HUDEP-2 (cell line): ENCODE data around the gene CHRNA7.
"Not testable (repeated sequence)": the region's sequence is repeated elsewhere in the genome, so short reads cannot be mapped to it uniquely, and the experiment has no call there.

Experiments used
- DNase-seq, 76 experiments: peaks; one replicate each; lab custom pipeline; 2025; ENCODE audit not compliant: unreplicated experiment in 76 of 76; lab: John Stamatoyannopoulos, UW

CHRNA7 gene

DNA sequence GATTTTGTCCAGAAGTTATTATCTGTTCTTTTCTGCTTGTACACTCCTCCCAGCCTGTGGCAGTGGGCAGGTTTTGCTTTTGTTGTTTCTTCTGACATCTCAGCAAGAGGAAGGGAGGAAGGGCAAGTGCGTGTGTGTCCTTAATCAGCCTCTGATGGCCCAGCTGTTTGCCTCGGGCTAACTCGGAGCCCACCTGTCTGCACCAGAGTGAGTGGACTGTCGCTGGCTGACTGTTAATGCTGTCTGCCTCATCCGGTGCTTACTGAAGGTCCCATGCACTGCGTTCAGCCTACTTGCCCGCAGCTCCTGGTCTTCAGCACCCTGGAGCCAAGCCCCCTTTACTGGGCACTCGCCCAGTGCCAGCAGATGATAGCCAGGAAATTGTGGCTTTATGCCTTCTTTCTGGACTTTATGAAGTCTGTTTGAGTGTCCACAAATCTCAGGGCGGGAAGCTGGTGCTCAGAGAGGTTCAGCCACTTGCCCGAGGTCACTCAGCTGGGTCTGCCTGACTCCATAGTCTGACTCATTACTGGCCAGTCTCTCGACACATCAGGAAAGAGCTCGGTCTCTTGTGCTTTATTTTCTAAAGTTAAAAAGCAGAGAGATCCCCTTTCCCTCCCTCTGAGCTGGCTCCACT is 89.5 kb downstream of the CHRNA7 start:
- no peak for DNase-seq

- DNase-seq, result no peak
Measured at GRCh38 chr15:32120577-32121383, 90.5 kb downstream of the CHRNA7 start.

DNA sequence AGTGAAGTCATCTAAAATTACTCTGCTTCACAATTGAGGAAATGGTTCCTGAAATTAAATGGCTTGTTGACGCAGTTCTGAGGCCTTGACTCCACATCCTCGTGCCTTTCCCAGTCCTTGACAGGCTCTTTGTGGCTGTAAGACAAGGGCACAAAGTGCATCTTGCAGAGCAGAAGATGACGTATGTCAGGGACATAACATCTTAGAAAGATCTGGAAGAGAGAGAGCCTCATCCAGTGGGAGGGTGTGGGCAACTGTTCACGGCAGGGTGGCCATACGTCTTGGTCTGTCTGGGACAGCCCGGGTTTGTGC is 91.0 kb downstream of the CHRNA7 start:
- no peak for DNase-seq

GRCh38 chr15:32122013-32122412 is 91.7 kb downstream of the CHRNA7 start:
- no peak for DNase-seq

DNA sequence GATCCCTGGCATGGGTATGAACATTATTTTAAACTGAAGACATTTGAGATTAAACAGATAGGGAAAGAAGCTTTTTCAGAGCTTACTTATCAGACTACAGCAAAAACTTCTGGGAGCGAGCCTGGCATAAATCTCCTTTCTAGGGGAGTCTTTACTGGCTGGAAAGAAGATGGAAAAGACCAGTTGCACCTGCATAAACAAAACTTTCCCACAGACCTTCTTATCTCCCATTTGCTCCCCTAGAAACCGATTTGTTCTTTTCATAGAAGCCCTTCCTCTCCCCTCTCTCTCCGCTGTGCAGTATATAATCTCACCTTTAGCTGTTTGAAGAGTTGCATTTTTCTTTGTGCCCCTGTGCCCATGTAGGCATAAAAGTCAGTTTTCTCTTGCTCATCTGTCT is 93.2 kb downstream of the CHRNA7 start:
- no peak for DNase-seq

- no peak for DNase-seq
Measured at GRCh38 chr15:32124726-32125125, 94.4 kb downstream of the CHRNA7 start.

GRCh38 chr15:32125595-32125994 is 95.3 kb downstream of the CHRNA7 start:
- DNase-seq, result no peak

- DNase-seq, result no peak
Measured at GRCh38 chr15:32129815-32130214, 99.5 kb downstream of the CHRNA7 start.

- no peak for DNase-seq
Measured at GRCh38 chr15:32130823-32131222, 100.5 kb downstream of the CHRNA7 start.

GRCh38 chr15:32131803-32132202 is 101.5 kb downstream of the CHRNA7 start:
- no peak for DNase-seq

DNA sequence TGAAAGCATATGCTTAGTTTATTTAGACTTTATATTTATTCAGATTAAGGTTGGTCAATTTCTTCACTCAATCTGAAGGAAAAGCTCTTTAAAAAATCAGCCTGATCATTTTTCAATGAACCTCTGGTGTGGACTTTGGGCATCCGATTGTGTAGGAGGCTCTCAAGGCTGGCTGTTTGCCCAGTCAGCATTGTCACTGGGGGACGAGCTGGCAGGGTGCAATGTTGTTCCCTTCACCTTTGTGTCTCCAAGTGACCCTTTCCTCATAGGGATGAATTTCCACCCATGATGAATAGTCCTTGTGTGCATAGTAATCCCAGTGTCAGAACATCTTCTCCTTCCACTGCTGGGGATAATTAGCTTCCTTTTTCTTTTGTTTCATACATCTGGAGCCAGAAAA is 102.5 kb downstream of the CHRNA7 start:
- DNase-seq, result no peak

- no peak for DNase-seq
Measured at GRCh38 chr15:32134842-32135241, 104.5 kb downstream of the CHRNA7 start.

DNA sequence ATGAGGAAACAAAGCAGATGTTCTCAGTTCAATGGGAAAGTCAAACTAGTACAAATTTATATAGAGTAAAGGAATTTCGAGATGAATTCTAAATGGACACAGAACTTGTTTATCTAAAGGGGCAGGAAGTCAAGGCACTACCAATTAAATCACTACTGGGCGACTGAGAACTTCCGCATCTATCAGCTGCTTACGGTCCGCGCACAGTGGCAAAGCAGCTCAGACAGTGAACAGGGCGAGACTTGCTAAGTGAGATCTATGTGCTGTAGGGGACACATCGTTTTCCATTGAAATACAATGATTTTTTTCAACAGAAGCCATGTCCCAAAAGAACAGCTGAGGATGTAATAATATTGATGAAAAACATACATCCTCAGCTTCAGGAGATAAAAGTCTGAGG is 105.0 kb downstream of the CHRNA7 start:
- DNase-seq, result no peak

DNA sequence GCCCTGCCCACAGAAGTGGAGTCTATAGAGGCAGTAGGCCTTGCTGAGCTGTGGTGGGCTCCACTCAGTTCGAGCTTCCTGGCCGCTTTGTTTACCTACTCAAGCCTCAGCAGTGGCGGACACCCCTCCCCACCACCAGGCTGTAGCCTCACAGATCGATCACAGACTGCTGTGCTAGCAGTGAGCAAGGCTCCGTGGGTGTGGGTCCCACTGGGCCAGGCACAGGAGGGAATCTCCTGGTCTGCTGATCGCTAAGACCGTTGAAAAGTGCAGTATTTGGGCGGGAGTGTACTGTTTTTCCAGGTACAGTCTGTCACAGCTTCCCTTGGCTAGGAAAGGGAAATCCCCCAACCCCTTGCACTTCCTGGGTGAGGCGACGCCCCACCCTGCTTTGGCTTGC is 115.2 kb downstream of the CHRNA7 start:
- DNase-seq, result not testable (repeated sequence)

DNA sequence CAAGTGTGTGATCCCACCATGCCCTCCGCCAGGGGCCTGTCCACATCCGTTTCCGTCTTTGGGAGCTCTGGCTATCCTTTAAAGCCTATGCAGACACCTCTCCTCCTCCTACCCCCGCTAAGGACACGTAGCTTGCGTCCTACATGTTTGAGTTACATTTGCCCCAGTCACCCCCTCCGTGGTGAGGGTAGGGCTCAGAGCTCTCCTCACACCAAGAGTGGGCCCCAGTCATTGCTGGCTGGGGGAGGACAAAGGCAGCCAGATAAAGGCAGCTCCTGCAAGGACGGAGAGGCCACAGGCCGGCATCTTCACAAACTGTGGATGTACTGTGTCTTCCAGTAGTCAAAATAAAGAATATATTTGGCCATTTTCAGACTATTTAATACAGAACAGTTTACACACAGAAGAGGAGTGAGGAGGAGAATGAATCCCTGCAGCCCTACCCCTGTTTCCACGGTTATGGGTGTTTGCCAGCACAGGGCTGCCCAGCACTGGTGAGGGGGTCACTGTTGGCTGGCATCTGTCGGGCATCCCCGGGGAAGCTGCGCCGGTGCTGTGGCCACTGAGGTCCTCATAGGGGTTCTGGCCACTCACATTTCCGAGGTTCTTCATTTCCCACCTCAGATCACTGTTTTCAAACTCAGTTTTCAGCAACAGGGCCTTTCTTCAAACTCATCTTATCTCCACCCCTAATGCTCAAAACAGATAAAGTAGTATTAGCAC is 118.7 kb downstream of the CHRNA7 start:
- DNase-seq, result no peak

DNA sequence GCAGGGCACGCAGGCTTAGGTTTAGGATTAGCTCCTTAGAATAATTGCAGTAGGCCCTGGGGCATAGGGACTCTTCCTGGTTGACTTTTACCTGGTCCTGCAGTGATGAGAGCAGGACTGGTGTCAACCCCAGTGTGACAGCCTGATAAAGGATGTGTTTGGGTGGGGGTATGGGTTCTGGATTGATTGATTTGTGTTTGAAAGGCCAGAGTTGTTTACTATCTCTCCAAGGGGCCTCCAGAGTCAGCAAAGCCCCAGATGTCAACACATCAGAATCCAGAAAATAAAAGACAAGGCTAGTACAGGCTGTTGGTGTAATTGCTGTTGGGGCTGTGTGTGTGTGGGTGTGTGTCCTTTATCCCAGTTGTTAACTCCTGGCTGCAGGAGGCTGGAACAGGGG is 122.3 kb downstream of the CHRNA7 start:
- no peak for DNase-seq

DNA sequence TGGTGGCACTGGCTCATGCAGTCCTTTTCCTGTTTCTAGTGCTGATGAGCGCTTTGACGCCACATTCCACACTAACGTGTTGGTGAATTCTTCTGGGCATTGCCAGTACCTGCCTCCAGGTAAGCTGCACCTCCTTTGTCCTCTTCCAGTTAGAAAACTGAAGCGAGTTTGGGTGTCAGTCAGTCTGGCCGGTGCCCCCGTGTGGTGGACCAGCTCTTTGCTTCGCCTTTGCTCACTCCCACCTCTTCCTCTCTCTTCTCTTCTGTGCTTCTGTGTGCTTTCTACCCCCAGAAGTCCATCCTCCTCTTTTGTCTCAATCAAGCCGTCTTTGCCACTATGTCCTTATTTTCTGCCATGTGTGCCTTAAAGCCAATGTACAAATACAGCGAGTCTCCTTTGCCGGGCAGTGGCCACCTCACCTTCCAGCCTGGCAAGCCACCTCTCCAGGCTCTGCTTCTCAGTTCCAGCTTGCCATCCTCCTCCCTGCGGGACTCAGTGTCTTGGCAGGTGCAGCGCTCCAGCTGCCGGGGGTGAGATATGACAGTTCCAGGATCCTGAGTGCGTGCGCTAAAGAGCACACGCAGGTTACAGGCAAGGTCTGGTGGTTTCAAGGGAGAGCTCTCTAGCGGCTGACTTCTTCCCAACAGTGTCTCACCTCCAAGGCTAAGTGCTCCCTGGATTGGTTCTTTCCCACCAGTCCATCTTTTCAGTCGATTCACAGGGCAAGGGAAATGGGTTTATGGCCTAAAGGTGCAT is 123.7 kb downstream of the CHRNA7 start:
- DNase-seq, result not testable (repeated sequence)

DNA sequence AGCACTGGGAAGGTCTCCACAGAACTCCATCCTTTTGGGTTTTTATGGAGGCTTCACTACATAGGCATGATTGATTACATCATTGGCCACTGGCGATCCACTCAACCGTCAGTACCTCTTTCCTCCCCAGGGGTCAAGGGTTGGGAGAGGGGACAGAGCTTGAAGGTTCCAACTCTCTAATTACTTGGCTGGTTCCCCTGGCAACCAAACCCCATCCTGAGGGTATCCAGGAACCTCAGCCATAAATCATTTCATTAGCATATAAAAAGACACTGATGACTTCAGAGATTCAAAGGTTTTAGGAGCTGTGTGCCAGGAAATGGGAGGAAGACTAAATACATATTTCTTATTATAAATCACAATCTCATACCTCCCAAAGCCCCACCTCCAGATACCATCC is 131.8 kb downstream of the CHRNA7 start:
- DNase-seq, result not testable (repeated sequence)

GRCh38 chr15:32164065-32164464 is 133.8 kb downstream of the CHRNA7 start:
- not testable (repeated sequence) for DNase-seq

DNA sequence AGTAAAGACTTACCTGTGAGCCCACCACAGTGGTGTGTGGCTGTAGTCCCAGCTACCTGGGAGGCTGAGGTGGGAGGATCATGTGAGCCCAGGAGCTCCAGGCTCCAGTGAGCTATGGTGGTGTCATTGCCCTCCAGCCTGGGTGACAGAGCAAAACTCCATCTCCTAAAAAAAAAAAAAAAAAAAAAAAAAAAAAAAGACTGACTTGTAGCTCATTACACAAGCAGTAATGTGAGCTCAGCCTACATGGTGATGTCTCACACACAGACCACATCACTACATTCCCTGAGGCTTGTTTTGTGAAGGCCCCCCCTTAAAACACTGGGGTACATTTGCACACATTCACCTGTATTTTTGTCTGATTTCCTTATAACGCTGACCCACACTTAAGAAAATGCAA is 134.4 kb downstream of the CHRNA7 start:
- not testable (repeated sequence) for DNase-seq

- not testable (repeated sequence) for DNase-seq
Measured at GRCh38 chr15:32165775-32166174, 135.5 kb downstream of the CHRNA7 start.
